ENCODE results near the gene RLN1. TPM values are rescaled to one million over a fixed set of nuclear protein-coding genes. Genes with fewer than 3 reads are reported as not detected.
"Not testable (repeated sequence)": the region's sequence is repeated elsewhere in the genome, so short reads cannot be mapped to it uniquely, and the experiment has no call there.

RLN1 gene
- total and polyA plus RNA-seq, 2 experiments from 2014 or later, result not detected

GRCh38 chr9:5326893-5327548, 12.7 kb downstream of the RLN1 start:
- in situ Hi-C loops (cut with MboI), result no loop called here
- Histone ChIP-seq H3K79me2 (ENCODE audit: insufficient read depth) (no peaks in the 10 kb centered on the region), H3K4me2 (ENCODE audit: unreplicated experiment) (no peak overlapping the region), H3F3A (ENCODE audit: insufficient read depth) (no peaks in the 10 kb centered on the region), H3K4me1 (ENCODE audit: insufficient read depth) (no peaks in the 10 kb centered on the region), H3K36me3 (ENCODE audit: low read depth) (no peaks in the 10 kb centered on the region), H3K4me3 (no peak overlapping the region), H3K9ac (no peak overlapping the region), H3K27ac (no peak overlapping the region), H3K27me3 (replicated peaks; ENCODE audit: insufficient read depth) (no peaks in the 10 kb centered on the region; the same call in none of the 2 replicates), H3K9me2 (ENCODE audit: insufficient read depth) (no peaks in the 10 kb centered on the region), H3K9me3 (ENCODE audit: low read depth) (no peaks in the 10 kb centered on the region), H2AFZ (no peak overlapping the region), H4K20me1 (ENCODE audit: insufficient read depth) (no peaks in the 10 kb centered on the region)
- WGBS, 2 experiments (ENCODE audit: low coverage in 1 of 2, low lambda C conversion rate in 2 of 2, missing lambda C conversion rate in 2 of 2), result 30 to 33% methylated on average over 10 of the region's 10 CpGs
- TF ChIP-seq EZH2phosphoT487 (IDR thresholded peaks at IDR 0.05; ENCODE audit: insufficient read depth, low read depth), result no peak
- no peak for TF ChIP-seq EZH2 (IDR thresholded peaks at IDR 0.05; ENCODE audit: insufficient read depth, poor library complexity, severe bottlenecking)
- no peak for DNase-seq

- Histone ChIP-seq H3K36me3 (ENCODE audit: low read depth) (no peaks in the 10 kb centered on the region), H3K4me1 (ENCODE audit: insufficient read depth) (no peaks in the 10 kb centered on the region), H3F3A (ENCODE audit: insufficient read depth) (no peaks in the 10 kb centered on the region), H3K79me2 (ENCODE audit: insufficient read depth) (no peaks in the 10 kb centered on the region), H4K20me1 (ENCODE audit: insufficient read depth) (no peaks in the 10 kb centered on the region), H3K4me3 (no peak overlapping the region), H3K27me3 (replicated peaks; ENCODE audit: insufficient read depth) (no peaks in the 10 kb centered on the region; the same call in none of the 2 replicates), H3K9me3 (ENCODE audit: low read depth) (no peaks in the 10 kb centered on the region), H3K27ac (no peak overlapping the region), H3K9me2 (ENCODE audit: insufficient read depth) (no peaks in the 10 kb centered on the region), H2AFZ (no peak overlapping the region), H3K4me2 (ENCODE audit: unreplicated experiment) (no peak overlapping the region), H3K9ac (no peak overlapping the region)
- in situ Hi-C loops (cut with MboI), result no loop called here
- no peak for DNase-seq
- no peak for TF ChIP-seq EZH2phosphoT487 (IDR thresholded peaks at IDR 0.05; ENCODE audit: insufficient read depth, low read depth)
- TF ChIP-seq EZH2 (IDR thresholded peaks at IDR 0.05; ENCODE audit: insufficient read depth, poor library complexity, severe bottlenecking), result no peak
These were observed 13.5 kb downstream of the RLN1 start for GRCh38 chr9:5326187-5326586.

GRCh38 chr9:5321601-5322000, 18.1 kb downstream of the RLN1 start:
- H3K36me3 ChIP-seq (ENCODE audit: low read depth); DNase-seq; H3K4me1 ChIP-seq (ENCODE audit: insufficient read depth); in situ Hi-C loops (cut with MboI); H4K20me1 ChIP-seq (ENCODE audit: insufficient read depth); H3K27ac ChIP-seq; H3K79me2 ChIP-seq (ENCODE audit: insufficient read depth); H3K4me3 ChIP-seq; H3K9ac ChIP-seq; H3F3A ChIP-seq (ENCODE audit: insufficient read depth); H3K9me3 ChIP-seq (ENCODE audit: low read depth); H3K9me2 ChIP-seq (ENCODE audit: insufficient read depth); H3K27me3 ChIP-seq (replicated peaks; ENCODE audit: insufficient read depth); H2AFZ ChIP-seq; H3K4me2 ChIP-seq (ENCODE audit: unreplicated experiment): not testable (repeated sequence)
- 31 to 32% methylated on average over 1 of the region's 1 CpG for WGBS, 2 experiments (ENCODE audit: low coverage in 1 of 2, low lambda C conversion rate in 2 of 2, missing lambda C conversion rate in 2 of 2)

- H3K9me2 ChIP-seq (ENCODE audit: insufficient read depth), result no peaks in the 10 kb centered on the region
- H3K27ac ChIP-seq, result no peak overlapping the region
- no peak overlapping the region for H2AFZ ChIP-seq
- no peak overlapping the region for H3K9ac ChIP-seq
- H3K4me2 ChIP-seq (ENCODE audit: unreplicated experiment), result no peak overlapping the region
- no peaks in the 10 kb centered on the region for H3K79me2 ChIP-seq (ENCODE audit: insufficient read depth)
- H3K36me3 ChIP-seq (ENCODE audit: low read depth), result no peaks in the 10 kb centered on the region
- DNase-seq, result peak; percentile 5
- H3K4me1 ChIP-seq (ENCODE audit: insufficient read depth), result no peaks in the 10 kb centered on the region
- no peak overlapping the region for H3K4me3 ChIP-seq
- TF ChIP-seq EZH2phosphoT487 (IDR thresholded peaks at IDR 0.05; ENCODE audit: insufficient read depth, low read depth), result no peak
- no peak for TF ChIP-seq EZH2 (IDR thresholded peaks at IDR 0.05; ENCODE audit: insufficient read depth, poor library complexity, severe bottlenecking)
- in situ Hi-C loops (cut with MboI), result no loop called here
- WGBS, 2 experiments (ENCODE audit: low coverage in 1 of 2, low lambda C conversion rate in 2 of 2, missing lambda C conversion rate in 2 of 2), result 5% methylated on average over 1 of the region's 1 CpG
- no peaks in the 10 kb centered on the region for H3K9me3 ChIP-seq (ENCODE audit: low read depth)
- H4K20me1 ChIP-seq (ENCODE audit: insufficient read depth), result no peaks in the 10 kb centered on the region
- H3K27me3 ChIP-seq (replicated peaks; ENCODE audit: insufficient read depth), result no peaks in the 10 kb centered on the region; the same call in 1 of the 2 replicates
- no peaks in the 10 kb centered on the region for H3F3A ChIP-seq (ENCODE audit: insufficient read depth)
These were observed 18.6 kb downstream of the RLN1 start for GRCh38 chr9:5321058-5321457.

- H3K9me2 ChIP-seq (ENCODE audit: insufficient read depth); H3K27ac ChIP-seq; H3K4me2 ChIP-seq (ENCODE audit: unreplicated experiment); H3K4me1 ChIP-seq (ENCODE audit: insufficient read depth); H3F3A ChIP-seq (ENCODE audit: insufficient read depth); H4K20me1 ChIP-seq (ENCODE audit: insufficient read depth); H3K9ac ChIP-seq; DNase-seq; H2AFZ ChIP-seq; in situ Hi-C loops (cut with MboI); H3K79me2 ChIP-seq (ENCODE audit: insufficient read depth); H3K9me3 ChIP-seq (ENCODE audit: low read depth); H3K36me3 ChIP-seq (ENCODE audit: low read depth); H3K4me3 ChIP-seq: not testable (repeated sequence)
- WGBS, 2 experiments (ENCODE audit: low coverage in 1 of 2, low lambda C conversion rate in 2 of 2, missing lambda C conversion rate in 2 of 2), result 63 to 83% methylated on average over 1 of the region's 1 CpG
- 0 out of 2 replicates have a peak, but pooled peaks cover 12% of the 10 kb centered on the region for H3K27me3 ChIP-seq (replicated peaks; ENCODE audit: insufficient read depth)
These were observed 23.3 kb downstream of the RLN1 start for GRCh38 chr9:5316406-5316805.

Data from GM23248 (cell line).